ENCODE results near the gene CHD3.

GRCh38 chr17:7889166-7889955 is 772 bp downstream of the CHD3 start:
- no peak for TF ChIP-seq CTCF (IDR thresholded peaks at IDR 0.05)
- TF ChIP-seq EZH2 (IDR thresholded peaks at IDR 0.05; ENCODE audit: borderline replicate concordance, insufficient read depth, low read depth, low read length, poor library complexity, severe bottlenecking), result no peak

Measured in B cell (primary cell).